HT1080 (cell line): ENCODE data around the gene MMP17. TPM values are rescaled to one million over a fixed set of nuclear protein-coding genes. Genes with fewer than 3 reads are reported as not detected.

Experiments used
- DNase-seq: peaks from one replicate; pipeline ENCODE4 v3.0.0-alpha.2; 2015; ENCODE audit warnings: low read depth
- polyA plus RNA-seq, 2 experiments: library from polyadenylated mRNA; depleted of rRNA; stranded (reverse); fragments of >200 nt; gene quantifications; 2 replicates each; pipeline ENCODE4 v1.2.3, GENCODE V29; 2015
- total RNA-seq: library from RNA; depleted of rRNA; stranded (reverse); fragments of >200 nt; shearing (Covaris generic); gene quantifications from 2 replicates; pipeline ENCODE4 v1.2.3, GENCODE V29; 2014; rRNA removed

Gene MMP17
- total RNA-seq = 15.6 and 32.3 TPM in 2 replicates
- polyA plus RNA-seq (2015; cell fraction: cytosol; rRNA removed) = 13.0 and 24.2 TPM in 2 replicates
- 19.6 and 25.8 TPM in 2 replicates for polyA plus RNA-seq (2015; cell fraction: nucleus; rRNA removed)

DNA sequence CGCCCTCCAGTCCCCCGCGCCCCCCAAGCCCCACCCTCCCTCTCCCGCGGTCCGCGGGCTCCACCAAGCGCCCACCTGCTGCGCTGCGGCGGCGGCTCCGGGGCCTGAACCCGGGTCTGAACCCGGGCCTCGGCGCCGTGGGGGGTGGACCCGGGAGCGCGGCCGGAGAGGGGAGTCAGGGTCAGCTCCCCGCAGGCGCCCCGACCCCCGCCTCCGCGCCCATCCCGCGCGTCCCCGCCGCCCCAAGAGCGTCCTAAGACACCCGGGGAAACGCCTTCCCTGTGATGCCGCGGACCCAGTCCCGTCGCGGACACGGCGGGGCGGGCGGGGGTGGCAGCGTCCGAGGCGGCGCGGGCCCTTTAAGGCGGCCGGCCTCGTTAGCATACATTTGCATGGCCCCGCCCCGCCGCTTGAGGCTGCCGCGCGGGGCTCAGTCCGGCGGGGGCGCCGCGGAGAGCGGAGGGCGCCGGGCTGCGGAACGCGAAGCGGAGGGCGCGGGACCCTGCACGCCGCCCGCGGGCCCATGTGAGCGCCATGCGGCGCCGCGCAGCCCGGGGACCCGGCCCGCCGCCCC is at the start of gene MMP17:
TSS of gene MMP17 (plus strand) at position 433 of the 574 bp plus-strand sequence. CDS start at position 535, 102 bp downstream.
- DNase-seq = peak; percentile 45

DNA sequence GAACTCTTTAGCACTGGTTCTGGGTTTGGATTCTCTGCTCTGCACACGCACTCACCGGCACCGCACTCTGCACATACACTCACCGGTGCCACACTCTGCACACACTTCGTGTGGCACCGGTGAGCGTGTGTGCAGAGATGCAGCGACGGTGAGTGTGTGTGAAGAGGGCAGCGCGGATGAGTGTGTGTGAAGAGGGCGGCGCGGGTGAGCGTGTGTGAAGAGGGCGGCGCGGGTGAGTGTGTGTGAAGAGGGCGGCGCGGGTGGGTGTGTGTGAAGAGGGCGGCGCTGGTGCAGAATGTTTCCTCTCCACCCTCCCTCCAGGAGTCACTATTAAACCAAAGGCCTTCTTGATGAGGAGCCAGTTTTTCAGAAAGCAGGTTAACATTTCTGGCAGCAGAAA is 49.2 kb upstream of the MMP17 start:
- no peak for DNase-seq

DNA sequence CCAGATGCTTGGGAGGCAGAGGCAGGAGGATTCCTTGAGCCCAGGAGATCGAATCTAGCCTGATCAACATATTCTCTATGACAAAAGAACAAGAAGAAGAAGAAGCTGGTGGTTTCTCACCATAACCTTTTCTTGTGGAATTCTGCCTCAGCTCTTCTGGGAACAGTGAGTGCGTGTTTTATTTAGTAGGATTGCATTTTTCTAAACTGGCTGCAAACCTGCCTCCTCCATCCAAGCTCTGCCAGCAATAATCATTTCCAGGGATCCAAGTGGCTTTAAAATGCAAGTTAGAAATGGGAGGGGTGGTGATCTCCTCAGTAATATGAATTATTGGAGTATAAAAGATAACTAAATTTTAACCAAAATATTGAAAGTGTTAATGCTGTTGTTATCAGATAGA is 46.1 kb upstream of the MMP17 start:
- DNase-seq = no peak

DNA sequence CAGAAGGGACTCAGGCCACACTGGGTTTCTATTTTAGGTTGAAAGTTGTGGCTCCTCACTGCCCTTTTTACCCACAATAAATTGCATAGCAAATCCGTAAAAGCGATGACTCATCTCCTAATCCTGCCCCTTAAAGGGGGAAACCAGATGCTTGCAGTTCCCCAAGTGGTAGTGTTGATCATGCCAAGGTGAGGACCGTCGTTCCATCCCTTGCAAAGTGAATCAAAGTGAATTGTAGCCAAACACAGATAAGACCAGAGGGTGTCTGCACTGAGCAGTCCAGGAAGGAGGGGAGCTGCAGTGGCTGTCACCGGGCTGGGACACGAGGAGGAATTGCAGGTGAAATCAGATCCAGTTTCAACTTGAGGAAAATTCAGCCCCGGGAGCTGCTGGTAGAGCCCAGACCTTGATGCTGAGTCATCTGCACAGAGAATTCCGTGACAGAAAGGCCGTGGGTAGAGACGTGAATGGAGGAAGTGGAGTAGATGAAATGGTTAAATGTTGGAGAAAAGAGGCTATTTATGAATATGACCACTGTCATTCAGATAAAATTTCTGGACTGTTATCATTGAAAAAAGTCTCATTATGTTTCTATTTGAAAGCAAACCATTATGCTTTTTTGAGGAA is 44.2 kb upstream of the MMP17 start:
- DNase-seq = peak; percentile 90

DNA sequence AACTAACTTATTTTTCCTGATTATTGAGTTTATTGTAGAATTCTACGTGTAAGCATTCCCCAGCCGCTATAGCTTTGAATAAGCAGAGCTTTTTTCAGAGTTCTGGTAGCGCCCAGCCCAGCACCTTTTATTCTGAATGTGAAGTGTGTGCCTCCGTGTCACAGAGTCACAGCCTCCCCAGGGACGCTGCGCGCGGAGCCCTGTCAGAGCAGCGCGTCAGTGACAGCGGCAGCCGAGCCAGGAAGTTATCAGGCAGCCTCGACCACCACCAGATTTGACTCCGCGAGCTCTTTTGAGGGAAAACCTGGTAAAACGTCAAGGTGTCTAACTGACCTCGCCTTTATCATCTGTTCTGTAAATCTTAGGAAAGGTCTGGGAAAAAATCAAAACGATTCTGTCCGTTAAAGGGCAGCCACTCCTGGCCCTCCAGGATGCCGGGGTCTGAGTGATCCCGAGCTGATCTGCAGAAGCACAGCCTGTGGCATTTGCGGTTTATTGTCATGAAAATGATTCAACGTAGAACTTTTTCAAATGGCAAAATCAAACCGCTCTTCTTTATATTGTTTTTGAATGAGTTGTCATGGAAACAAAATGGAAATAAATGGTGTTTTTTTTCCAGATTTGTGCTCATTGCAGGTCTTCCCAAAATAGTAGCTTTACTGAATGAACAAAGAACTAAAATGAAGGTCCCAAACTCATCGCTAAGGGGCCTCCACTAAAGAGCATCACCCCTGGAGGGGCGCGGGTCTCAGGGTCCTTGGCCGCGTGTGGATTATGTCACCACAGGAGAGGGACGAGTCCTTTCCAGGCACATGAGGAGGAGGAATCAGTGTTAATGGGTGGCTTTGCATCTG is 43.1 kb upstream of the MMP17 start:
- no peak for DNase-seq

DNA sequence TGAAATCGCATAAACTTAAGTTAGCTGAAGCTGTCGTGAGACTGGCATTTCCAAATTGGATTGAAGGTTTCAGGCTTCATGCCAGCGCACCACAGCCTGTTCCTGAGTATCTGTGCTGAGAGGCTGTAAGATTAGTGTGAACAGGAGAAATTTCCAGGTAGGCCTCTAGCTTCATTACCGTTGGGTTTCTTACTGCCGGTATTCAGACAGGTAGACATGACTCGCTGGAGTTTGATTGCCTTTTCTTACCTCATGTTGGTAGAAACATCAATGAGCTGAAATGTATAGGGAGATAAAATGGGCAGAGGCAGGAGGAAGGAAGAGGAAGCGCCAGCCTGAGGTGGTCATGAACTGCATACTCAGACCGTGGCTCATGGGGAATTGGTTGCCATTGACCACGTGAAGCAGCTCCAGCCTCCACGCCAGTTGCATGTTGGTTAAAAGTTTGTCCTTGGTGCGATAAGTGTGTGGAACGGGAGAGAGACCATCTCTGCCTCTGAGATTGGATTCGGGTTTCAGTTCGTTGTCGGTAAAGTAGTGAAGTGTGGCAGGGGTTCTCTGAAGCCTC is 42.3 kb upstream of the MMP17 start:
- no peak for DNase-seq

DNA sequence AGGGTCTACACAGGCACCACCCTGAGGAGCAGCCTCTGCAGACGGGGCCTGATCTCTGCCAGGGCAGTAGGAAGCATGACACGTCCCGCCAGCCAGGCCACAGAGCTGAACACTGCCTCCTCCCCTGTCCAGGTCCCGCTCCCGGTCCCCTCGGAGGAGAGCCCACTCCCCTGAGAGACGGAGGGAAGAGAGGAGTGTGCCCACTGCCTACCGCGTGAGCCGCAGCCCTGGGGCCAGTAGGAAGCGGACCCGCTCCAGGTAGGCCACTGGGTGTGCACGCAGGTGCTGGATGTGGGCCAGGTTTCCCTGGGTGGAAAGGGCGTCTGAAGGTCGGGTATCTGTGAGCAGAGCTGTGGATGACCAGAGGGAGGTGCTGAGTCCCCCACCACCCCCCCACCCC is 41.9 kb upstream of the MMP17 start:
- no peak for DNase-seq

DNA sequence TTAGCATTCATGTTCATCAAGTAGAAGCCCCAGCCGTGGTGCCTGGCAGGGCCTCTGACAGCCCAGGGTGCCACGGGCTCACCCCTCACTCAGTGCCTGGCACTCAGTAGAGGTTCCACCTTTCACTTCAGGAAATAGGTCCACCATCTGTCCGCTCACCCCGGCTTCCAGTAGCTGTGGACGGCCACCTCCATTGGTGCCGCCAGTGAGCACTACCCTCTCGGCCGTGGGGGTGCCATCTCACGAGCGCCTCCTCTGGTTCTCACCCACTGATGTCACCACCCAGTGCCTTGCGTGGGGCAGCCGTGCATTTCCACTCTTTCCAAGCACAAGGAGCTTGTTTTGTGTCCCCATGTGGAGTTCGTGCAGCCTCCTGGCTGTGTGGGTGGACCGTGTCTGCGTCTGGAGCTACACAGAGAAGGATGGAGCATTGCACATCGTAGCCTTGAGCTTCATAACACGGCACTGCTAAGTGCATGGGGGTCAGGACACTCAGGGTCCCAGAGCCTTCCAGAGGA is 41.0 kb upstream of the MMP17 start:
- no peak for DNase-seq

DNA sequence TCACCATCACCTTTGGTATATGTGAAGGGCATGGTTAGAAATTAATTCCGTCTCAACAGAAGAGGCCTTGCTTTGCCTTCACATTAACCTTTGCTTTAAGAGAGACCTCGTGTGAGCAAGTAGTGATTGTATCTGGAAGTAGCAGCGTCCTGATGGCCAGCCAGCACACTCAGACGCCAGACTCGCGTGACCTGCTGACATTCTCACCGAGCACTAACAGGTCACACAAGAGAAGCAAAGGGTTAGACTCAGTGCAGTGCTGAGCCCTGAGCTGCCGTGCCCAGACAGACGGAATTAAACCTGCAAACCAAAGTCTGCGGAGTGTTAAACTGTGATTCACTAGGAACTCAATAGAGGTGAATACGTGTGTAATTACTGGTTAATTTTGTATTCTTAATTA is 40.1 kb upstream of the MMP17 start:
- DNase-seq = no peak

DNA sequence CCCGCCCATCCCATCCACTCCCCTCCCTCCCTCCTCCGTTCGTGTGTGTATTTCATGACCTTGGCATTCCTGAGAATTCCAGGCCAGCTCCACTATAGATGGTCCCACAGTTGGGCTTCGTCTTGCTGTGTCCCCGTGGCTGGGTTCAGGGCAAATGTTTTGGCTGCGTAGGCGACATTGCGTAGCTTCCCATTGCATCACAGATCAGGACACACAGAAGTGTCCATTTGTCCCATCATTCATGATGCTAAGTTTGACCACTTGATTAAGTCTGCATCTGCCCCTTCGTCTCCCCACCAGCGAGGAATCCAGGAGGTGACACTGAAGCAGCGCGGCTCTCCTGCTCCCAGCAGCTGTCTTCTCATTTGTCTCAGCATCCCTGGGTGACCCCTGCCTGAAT is 38.6 kb upstream of the MMP17 start:
- no peak for DNase-seq

DNA sequence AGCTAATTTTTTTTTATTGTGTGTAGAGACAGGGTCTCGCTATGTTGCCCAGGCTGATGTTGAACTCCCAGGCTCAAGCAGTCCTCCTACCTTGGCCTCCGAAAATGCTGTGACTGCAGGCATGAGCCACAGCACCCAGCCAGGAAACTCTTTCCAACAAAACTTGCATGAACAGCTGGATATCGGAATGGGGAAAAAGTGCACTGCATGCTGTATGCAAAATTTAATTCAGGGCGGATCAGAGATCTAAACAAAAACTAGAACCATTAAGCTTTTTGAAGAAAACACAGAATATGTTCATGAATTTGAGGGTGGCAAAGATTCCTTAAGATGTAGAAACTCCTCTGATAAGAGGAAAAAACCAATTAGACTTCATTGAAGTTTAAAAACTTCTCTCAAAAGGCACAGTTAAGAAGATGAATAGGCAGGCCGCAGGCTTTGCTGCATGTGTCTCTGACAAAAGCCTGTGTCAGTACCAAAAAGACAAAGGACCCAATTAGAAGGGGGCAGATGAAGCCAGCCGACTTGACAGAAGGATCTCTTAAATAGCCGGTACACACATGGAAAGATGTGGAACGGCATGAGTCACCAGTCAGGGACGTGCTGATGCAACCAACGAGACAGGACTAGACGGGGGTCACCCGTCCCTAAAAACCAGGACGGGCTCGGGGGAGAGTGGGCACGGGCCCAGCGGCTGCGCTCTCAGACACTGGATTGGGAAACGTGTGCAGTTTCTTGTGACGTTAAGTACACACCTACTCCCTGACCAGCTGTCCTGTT is 34.8 kb upstream of the MMP17 start:
- DNase-seq = no peak

DNA sequence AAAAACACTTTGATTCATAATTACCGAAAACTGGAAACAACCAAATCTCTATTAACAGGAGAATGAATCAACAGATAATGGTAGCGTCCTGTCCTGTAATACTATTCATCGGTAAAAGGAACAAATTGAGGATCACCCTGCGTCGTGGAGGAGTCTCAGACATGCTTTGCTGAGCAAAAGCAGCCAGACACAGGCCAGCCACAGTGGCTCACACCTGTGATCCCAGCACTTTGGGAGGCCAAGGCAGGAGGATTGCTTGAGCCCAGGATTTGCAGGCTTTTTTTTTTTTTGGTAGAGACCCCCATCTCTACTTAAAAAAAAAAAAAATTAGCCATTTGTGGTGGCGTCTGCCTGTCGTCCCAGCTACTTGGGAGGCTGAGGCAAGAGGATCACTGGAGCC is 34.1 kb upstream of the MMP17 start:
- no peak for DNase-seq

DNA sequence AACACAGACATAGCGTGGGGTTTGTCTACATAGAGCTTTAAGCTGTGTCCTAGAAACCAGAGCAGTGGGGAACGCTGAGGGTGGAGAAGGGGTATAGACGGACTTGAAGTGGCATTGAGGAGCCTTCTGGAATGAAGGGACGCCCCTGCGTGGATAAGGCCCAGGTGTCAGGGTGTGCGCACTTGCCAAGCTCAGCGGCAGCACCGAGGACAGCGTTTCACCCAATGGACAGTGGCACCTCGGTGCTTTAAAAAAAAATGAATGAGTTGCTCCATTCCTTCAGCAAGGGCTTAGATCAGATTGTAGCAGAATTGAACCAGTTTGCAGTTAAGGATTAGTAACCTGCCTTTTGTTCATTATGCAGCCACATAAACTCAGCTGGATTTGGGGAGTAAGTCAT is 33.6 kb upstream of the MMP17 start:
- no peak for DNase-seq

DNA sequence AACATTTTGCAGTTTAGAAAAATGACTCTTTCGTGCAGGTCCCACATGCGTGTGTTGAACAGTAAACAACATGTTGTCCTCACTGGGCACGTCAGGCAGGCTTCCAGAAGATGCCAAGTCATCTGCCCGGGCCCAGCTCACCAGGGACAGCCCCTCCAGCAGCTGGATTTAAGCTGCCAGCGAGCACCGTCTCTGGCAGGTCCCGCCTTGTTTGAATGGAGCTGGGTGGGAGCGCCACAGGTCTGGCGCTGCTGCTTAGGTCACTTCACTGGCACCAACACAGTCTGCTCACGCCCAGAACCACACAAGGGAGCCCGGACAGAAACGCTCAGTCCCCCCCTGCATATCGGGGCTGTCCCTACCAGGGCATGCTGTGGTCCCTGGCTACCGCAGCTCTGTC is 33.1 kb upstream of the MMP17 start:
- no peak for DNase-seq

DNA sequence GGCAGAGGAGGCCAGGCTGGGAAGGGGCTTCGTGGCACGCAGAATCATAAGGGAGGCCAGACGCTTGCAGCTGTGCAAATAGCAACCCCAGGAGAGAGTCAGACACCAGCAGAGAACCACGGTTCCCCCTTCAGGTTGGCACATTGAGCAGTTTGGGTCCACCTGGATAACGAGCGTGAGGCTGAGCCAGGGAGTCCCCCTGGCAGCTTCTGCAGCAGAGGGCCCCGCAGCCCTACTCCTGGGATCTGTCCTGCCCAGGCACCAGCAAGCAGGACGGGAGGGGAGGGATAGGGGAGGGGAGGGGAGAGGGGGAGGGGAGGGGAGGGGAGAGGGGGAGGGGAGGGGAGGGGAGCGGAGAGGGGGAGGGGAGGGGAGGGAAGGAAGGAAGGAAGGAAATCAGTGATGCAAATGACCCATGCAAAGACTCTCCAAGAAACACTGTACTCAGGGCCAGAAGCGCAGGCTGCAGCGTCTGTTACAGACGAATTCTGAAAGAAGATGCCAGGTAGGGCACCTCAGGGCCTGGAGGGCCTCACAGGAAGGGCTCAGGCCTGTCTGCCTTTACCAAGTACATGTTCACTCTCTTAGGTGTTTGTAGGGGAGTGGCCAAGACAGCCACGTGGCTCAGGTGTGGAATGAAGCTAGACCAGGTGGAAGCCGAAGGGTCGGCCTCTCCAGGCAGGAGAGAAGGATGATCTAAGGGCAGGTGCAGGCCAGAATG is 32.3 kb upstream of the MMP17 start:
- no peak for DNase-seq

DNA sequence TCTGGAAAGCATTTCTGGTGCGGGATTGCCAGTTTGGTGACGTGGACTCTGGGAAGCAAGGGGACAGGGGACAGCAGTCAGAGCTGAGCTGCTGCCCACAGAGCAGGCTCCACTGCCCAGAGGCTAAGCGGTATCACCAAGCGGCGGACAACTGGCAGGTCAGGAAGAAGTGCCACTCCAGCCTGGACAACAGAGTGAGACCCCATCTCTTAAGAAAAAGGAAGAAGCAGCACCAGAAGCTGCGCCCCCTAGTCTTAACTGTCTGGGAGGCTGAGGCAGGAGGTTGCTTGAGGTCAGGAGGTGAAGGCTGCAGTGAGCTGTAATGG is 31.8 kb upstream of the MMP17 start:
- DNase-seq = no peak

DNA sequence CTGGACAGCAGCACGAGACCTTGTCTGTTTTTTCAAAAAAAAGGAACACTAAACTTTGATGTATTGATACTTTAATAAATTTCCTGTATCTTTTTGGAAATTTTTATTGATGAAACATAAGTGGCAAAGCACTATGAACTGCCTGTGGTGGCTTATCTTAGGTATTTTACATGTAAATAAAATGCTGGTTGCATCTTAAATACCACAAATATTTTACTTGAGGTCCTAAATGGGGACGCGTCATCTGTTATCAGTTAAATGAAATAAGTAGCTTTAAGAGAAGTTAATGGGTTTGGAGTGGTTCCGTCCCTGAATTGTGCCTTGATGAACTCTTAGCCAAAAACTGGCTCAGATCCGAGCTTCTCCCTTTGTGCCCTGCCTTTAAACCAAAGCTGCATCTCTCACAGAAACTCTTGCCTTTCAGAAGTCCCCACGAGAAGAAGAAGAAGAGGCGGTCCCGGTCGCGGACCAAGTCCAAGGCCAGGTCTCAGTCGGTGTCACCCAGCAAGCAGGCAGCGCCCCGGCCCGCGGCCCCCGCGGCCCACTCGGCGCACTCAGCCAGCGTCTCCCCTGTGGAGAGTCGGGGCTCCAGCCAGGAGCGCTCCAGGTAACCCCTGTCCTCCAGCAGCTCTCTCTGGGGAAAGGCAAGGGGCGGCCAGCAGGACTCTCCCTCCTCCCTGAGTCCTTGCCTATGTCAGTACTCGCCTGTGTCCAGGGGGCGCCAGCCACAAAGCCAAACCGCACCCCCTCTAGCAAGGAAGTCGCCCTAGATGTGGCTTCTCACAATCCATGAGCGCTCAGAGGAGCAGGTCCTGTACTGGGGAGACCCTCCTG is 31.2 kb upstream of the MMP17 start:
- no peak for DNase-seq

DNA sequence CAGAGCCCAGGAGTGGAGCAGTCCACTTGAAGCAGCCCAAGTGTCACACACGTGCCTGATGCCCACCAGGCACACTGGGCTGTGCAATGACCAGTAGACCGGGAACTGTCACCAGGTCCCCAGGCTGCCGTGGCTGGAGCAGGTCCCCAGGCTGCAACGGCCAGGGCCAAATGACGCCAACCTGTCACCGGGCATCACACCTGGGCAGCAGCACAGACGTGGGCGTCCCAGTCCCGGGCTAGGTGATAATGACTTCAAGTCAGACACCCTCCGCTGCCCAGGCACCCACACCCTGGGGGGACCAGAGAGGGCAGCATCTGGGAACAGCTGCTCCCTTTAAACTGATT is 30.6 kb upstream of the MMP17 start:
- DNase-seq = no peak

DNA sequence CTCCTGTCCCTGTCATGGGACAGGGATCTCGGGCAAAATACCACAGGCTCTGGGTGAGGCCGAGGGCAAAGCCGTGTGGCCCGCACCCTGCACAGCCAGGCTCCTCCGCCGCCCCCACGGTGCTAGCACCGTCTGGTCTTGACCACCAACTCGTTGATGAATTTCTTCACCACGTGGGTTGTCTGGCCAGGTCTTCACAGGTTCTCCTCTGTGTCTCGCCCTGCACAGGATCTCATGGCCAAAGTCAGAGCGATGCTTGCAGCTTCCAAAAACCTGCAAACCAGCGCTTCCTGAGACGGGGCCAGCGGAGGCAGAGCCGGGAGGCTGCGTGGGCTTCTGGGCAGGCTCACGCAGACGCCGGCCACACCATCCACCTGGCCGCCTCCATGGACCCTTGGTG is 29.0 kb upstream of the MMP17 start:
- no peak for DNase-seq
